GM23248 (cell line): Measurements from ENCODE around the gene SPRR5. TPM values are rescaled to one million over a fixed set of nuclear protein-coding genes. Genes with fewer than 3 reads are reported as not detected.

ENCODE experiments used
- DNase-seq: peaks from one replicate; pipeline ENCODE4 v3.0.0-alpha.2; 2015
- H2AFZ ChIP-seq: fragments of 200-600 bp; sonication (generic); 2 replicates; pipeline ENCODE4 v1.6.1; 2016; ENCODE audit warnings: antibody characterized with exemption
- H3F3A ChIP-seq: fragments of 200-600 bp; sonication (generic); 2 replicates; pipeline ENCODE4 v1.6.1; 2016; ENCODE audit warnings: mild to moderate bottlenecking, antibody characterized with exemption, mixed run types; ENCODE audit not compliant: insufficient read depth
- H3K27ac ChIP-seq: fragments of 200-600 bp; sonication (generic); 2 replicates; pipeline ENCODE4 v1.5.1; 2016; ENCODE audit warnings: mild to moderate bottlenecking
- H3K27me3 ChIP-seq: fragments of 200-600 bp; sonication (generic); replicated peaks from 2 replicates; pipeline ENCODE4 v1.6.1; 2016; ENCODE audit warnings: mild to moderate bottlenecking; ENCODE audit not compliant: insufficient read depth
- H3K36me3 ChIP-seq: fragments of 200-600 bp; sonication (generic); 2 replicates; pipeline ENCODE4 v1.6.1; 2016; ENCODE audit warnings: low read depth, mild to moderate bottlenecking
- H3K4me1 ChIP-seq: fragments of 200-600 bp; sonication (generic); 2 replicates; pipeline ENCODE4 v1.6.1; 2016; ENCODE audit warnings: mild to moderate bottlenecking; ENCODE audit not compliant: insufficient read depth
- H3K4me2 ChIP-seq: fragments of 200-600 bp; sonication (generic); one replicate; pipeline ENCODE4 v1.6.1; 2016; ENCODE audit warnings: mild to moderate bottlenecking; ENCODE audit not compliant: unreplicated experiment
- H3K4me3 ChIP-seq: fragments of 200-600 bp; sonication (generic); 2 replicates; pipeline ENCODE4 v1.5.1; 2016; ENCODE audit warnings: mild to moderate bottlenecking
- H3K79me2 ChIP-seq: fragments of 200-600 bp; sonication (generic); 2 replicates; pipeline ENCODE4 v1.6.1; 2016; ENCODE audit warnings: mild to moderate bottlenecking; ENCODE audit not compliant: insufficient read depth
- H3K9ac ChIP-seq: fragments of 200-600 bp; sonication (generic); 2 replicates; pipeline ENCODE4 v1.6.1; 2016; ENCODE audit warnings: mild to moderate bottlenecking
- H3K9me2 ChIP-seq: fragments of 200-600 bp; sonication (generic); 2 replicates; pipeline ENCODE4 v1.6.1; 2016; ENCODE audit warnings: mixed run types, mild to moderate bottlenecking, moderate library complexity; ENCODE audit not compliant: insufficient read depth
- H3K9me3 ChIP-seq: fragments of 200-600 bp; sonication (generic); one replicate; pipeline ENCODE4 v1.6.1; 2017; ENCODE audit warnings: low read depth
- H4K20me1 ChIP-seq: fragments of 200-600 bp; sonication (generic); 2 replicates; pipeline ENCODE4 v1.6.0; 2016; ENCODE audit not compliant: insufficient read depth
- EZH2 ChIP-seq: fragments of 200-600 bp; sonication (generic); IDR thresholded peaks from 2 replicates; pipeline ENCODE4 v1.6.1; 2018; ENCODE audit warnings: antibody characterized with exemption, mild to moderate bottlenecking; ENCODE audit not compliant: insufficient read depth, poor library complexity, severe bottlenecking
- EZH2phosphoT487 ChIP-seq: fragments of 200-600 bp; sonication (generic); IDR thresholded peaks from 2 replicates; pipeline ENCODE4 v1.6.1; 2018; ENCODE audit warnings: antibody characterized with exemption, moderate library complexity, mild to moderate bottlenecking, low read depth; ENCODE audit not compliant: insufficient read depth
- WGBS, 2 experiments: methylation state at CpG; one replicate each; pipeline ENCODE4 v1.1.6; 2015 to 2017; ENCODE audit warnings: low lambda C conversion rate in 2 of 2, low coverage in 1 of 2; ENCODE audit errors: missing lambda C conversion rate in 2 of 2; 5-methylcytosine and 5-hydroxymethylcytosine counted together
- in situ Hi-C: fragments of 300-500 bp; cut with MboI; formaldehyde crosslinking; loops from 2 replicates; pipeline ENCODE4 v1.15.0; 2020
- polyA plus RNA-seq: library from polyadenylated mRNA; unstranded; fragments of >200 nt; fragmentation: Nextera tagmentation; extraction: Ambion mirVana; gene quantifications from 2 replicates; pipeline ENCODE4 v1.2.1, GENCODE V29; 2016
- total RNA-seq: library from RNA; depleted of rRNA; stranded (reverse); fragments of >200 nt; shearing (Covaris generic); gene quantifications from 2 replicates; pipeline ENCODE4 v1.2.3, GENCODE V29; 2014

Gene SPRR5
- total and polyA plus RNA-seq, 2 experiments from 2014 or later, result not detected

GRCh38 chr1:152959801-152960451 lies 12.9 kb downstream of the SPRR5 start:
- Histone ChIP-seq H3K9me3 (no peaks in the 10 kb centered on the region), H3K36me3 (no peaks in the 10 kb centered on the region), H3K27me3 (no peaks in the 10 kb centered on the region; the same call in 1 of the 2 replicates), H4K20me1 (no peaks in the 10 kb centered on the region), H3K4me1 (no peaks in the 10 kb centered on the region), H3K9me2 (no peaks in the 10 kb centered on the region), H3K79me2 (no peaks in the 10 kb centered on the region), H3K4me2 (no peak overlapping the region), H2AFZ (no peak overlapping the region), H3K4me3 (no peak overlapping the region), H3K27ac (no peak overlapping the region), H3K9ac (no peak overlapping the region), H3F3A (no peaks in the 10 kb centered on the region)
- DNase-seq, result peak; percentile 4
- WGBS, 2 experiments, result 59 to 60% methylated on average over 10 of the region's 10 CpGs
- in situ Hi-C loops, result no loop called here
- no peak for TF ChIP-seq EZH2phosphoT487
- no peak for TF ChIP-seq EZH2

- Histone ChIP-seq H3K36me3 (no peaks in the 10 kb centered on the region), H3K9me3 (no peaks in the 10 kb centered on the region), H3K79me2 (no peaks in the 10 kb centered on the region), H3K4me2 (no peak overlapping the region), H4K20me1 (no peaks in the 10 kb centered on the region), H3K9me2 (no peaks in the 10 kb centered on the region), H3F3A (no peaks in the 10 kb centered on the region), H2AFZ (no peak overlapping the region), H3K27ac (no peak overlapping the region), H3K4me1 (no peaks in the 10 kb centered on the region), H3K9ac (no peak overlapping the region), H3K27me3 (no peaks in the 10 kb centered on the region; the same call in 1 of the 2 replicates), H3K4me3 (no peak overlapping the region)
- 26 to 31% methylated on average over 10 of the region's 10 CpGs for WGBS, 2 experiments
- DNase-seq, result no peak
- no peak for TF ChIP-seq EZH2phosphoT487
- TF ChIP-seq EZH2, result no peak
- in situ Hi-C loops, result no loop called here
Observed at GRCh38 chr1:152960452-152961044, 13.5 kb downstream of the SPRR5 start.

- H3K4me1 ChIP-seq, result no peaks in the 10 kb centered on the region
- H3K36me3 ChIP-seq, result no peaks in the 10 kb centered on the region
- DNase-seq, result no peak
- no peak overlapping the region for H2AFZ ChIP-seq
- H3K9me3 ChIP-seq, result no peaks in the 10 kb centered on the region
- no peak for TF ChIP-seq EZH2phosphoT487
- no peak for TF ChIP-seq EZH2
- no peaks in the 10 kb centered on the region for H3K79me2 ChIP-seq
- no peak overlapping the region for H3K9ac ChIP-seq
- no peaks in the 10 kb centered on the region for H3F3A ChIP-seq
- in situ Hi-C loops, result no loop called here
- no peak overlapping the region for H3K4me2 ChIP-seq
- 41 to 56% methylated on average over 7 of the region's 7 CpGs for WGBS, 2 experiments
- no peak overlapping the region for H3K27ac ChIP-seq
- H3K9me2 ChIP-seq, result no peaks in the 10 kb centered on the region
- peaks cover 5% of the 10 kb centered on the region; the same call in 1 of the 2 replicates for H3K27me3 ChIP-seq
- H4K20me1 ChIP-seq, result no peaks in the 10 kb centered on the region
- H3K4me3 ChIP-seq, result no peak overlapping the region
Observed at GRCh38 chr1:152961226-152961891, 14.4 kb downstream of the SPRR5 start.

GRCh38 chr1:152962876-152963415 lies 15.9 kb downstream of the SPRR5 start:
- Histone ChIP-seq H2AFZ (no peak overlapping the region), H3K27me3 (peaks cover 5% of the 10 kb centered on the region; the same call in 1 of the 2 replicates), H3K9me2 (no peaks in the 10 kb centered on the region), H4K20me1 (no peaks in the 10 kb centered on the region), H3K4me3 (no peak overlapping the region), H3K9ac (no peak overlapping the region), H3F3A (no peaks in the 10 kb centered on the region), H3K27ac (no peak overlapping the region), H3K79me2 (no peaks in the 10 kb centered on the region), H3K4me2 (no peak overlapping the region), H3K36me3 (no peaks in the 10 kb centered on the region), H3K9me3 (no peaks in the 10 kb centered on the region), H3K4me1 (no peaks in the 10 kb centered on the region)
- in situ Hi-C loops, result no loop called here
- no peak for DNase-seq
- TF ChIP-seq EZH2phosphoT487, result no peak
- no peak for TF ChIP-seq EZH2
- 20 to 33% methylated on average over 2 of the region's 2 CpGs for WGBS, 2 experiments
